CD4-positive, alpha-beta T cell treated with Interferon alpha-2 for 1 hour (primary cell): Measurements from ENCODE around the gene LYG2.
"Not testable (repeated sequence)": the region's sequence is repeated elsewhere in the genome, so short reads cannot be mapped to it uniquely, and the experiment has no call there.

ENCODE experiments used
- DNase-seq, 2 donors: peaks; one replicate each; pipeline ENCODE4 v3.0.0-alpha.2; 2020 to 2022

The LYG2 gene, protein sequence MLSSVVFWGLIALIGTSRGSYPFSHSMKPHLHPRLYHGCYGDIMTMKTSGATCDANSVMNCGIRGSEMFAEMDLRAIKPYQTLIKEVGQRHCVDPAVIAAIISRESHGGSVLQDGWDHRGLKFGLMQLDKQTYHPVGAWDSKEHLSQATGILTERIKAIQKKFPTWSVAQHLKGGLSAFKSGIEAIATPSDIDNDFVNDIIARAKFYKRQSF

DNA sequence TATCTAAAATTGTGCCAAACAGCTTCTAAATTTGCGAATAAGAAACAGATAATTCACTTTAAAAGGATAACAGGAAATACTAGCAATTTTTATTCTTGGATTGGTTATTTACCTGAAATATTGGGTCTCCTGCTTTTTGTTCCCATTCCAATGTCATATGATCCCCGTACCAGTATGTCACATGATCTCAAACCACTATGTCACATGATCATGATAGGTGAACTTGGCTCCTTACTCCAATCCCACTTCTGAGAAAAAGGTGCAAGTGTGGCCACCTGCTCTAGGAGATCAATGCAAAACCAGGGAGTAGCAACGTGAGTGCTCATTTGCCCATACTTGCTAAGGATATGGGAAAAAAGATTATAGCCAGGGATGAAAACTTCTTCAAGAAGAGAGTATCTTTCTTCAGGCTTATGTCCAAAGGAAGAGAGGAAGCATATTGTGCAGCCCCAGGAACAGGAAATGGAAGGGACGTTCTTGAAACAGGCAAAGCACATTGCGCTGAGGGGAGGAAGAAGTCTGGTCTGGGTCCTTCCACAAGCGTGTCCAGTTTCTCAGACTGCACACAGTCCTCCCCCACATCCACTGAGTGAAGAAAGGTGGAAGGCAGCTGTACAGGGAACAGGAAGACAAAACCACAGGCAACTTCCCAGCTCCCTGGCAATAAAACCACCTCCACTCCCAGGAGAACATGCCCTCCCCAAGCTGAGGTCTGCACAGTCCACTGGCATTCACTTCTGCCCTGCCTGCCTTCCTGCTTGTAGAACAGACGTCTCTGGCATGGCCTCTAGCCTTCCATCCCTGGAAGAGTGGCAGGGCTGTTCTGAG, at the start of gene LYG2:
Gene LYG2 (minus strand): TSS at position 176 of the 828 bp plus-strand sequence. CDS start 1,406 bp downstream, outside the sequence.
- no peak for DNase-seq

DNA sequence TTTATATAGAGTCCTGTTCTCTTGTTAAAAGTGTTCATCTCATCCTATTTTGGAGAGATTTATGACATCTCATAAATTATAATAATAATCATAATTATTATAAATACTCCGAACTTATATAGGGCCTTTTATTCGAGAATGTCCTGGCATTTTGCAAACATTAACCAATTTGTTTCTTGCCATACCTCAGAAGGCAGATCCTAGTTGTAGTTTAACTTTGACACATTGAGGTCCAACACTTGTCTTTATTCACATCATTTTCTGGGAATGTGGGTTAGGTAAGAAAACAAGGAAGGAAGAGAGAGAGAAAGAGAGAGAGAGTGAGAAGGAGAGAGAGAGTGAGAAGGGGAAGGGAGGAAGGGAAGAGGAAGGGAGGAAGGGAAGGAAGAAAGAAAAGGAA, 45.6 kb upstream of the LYG2 start, which contains the start of gene LYG1:
Gene LYG1 (minus strand): TSS at position 101 of the 400 bp plus-strand sequence. CDS start 5,527 bp downstream, outside the sequence.
- not testable (repeated sequence) for DNase-seq

DNA sequence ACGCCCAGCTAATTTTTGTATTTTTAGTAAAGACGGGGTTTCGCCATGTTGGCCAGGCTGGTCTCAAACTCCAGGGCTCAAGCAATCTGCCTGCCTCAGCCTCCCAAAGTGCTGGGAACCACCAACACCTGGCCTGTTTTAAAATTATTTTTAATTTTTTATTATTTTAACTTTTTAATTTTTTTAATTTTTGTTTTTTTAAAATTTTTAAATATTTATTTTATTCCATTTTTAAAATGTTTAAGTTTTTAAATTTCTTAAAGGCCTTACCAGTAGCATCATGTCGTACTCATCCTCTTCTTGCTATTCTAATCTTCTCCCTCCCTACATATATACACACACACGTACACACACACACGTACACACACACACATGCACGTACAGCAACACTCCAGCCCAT, 44.1 kb upstream of the LYG2 start:
- DNase-seq: no peak

DNA sequence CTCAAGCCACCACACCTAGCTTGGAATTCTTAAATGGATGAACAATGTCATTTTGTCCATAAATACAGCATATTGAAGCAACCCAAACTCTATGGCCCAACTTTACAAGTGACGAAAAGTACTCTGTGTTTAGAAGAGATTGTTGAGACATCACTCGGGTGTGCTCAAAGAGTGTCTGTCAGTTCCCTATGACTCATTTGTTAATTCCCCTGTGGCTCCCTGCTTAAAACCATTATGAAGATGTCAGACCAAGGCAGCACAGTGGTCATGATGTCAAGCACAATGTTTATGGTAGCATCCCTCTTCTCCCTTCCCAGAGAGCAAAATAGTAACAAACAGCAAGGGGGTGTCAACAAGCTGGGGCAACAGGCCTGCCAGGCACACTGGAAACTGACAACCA, 42.5 kb upstream of the LYG2 start:
- no peak for DNase-seq

DNA sequence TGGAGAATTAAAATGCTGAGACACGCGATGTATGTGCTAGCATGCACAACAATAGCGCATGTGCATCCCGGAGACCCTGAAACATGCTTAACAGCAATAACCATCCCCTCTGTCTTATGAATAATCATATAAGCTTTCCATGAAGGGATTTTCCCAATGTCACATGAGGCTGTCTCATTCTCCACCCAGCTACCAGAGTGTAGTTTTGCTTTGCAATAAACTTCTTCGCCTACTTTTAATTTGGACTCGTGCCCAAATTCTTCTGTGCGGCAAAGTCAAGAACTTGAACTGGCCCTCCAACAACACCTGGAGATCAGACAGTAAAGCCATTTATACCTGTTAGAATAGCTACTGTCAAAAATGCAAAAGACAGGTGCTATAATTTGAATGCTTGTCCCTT, 30.1 kb upstream of the LYG2 start:
- DNase-seq: no peak

DNA sequence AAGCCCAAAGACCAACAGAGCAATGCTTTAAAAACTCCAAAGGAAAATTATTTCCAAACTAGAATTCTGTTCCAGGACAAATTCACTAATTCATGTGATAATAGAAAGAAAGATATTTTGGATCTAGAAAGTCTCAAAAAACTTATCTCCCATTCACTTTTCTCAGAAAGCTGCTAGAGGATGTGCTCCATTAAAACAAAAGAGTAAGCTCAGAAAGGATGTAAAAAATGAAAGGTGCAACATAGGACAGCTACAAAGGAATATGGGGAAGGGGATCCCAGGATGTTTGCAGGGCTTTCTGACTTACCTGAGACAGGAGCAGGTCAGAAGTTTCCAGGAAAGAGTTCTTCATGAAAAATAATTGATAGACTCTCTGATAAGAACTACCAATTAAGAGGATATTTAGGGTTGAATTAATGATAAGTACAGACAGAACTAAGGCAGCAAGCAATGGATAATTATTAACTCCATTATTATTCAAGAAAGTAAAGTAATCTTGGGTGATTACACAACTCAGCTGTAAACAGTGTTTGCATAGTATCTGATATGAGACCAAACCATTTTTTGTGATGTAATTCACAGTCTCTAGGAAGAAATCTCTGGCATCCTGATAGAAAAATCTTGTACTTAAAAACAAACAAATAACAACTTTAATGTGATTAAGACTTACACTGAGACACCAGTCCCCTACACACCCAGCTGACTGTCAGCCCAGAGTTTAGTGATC, 24.7 kb upstream of the LYG2 start:
- DNase-seq: no peak

DNA sequence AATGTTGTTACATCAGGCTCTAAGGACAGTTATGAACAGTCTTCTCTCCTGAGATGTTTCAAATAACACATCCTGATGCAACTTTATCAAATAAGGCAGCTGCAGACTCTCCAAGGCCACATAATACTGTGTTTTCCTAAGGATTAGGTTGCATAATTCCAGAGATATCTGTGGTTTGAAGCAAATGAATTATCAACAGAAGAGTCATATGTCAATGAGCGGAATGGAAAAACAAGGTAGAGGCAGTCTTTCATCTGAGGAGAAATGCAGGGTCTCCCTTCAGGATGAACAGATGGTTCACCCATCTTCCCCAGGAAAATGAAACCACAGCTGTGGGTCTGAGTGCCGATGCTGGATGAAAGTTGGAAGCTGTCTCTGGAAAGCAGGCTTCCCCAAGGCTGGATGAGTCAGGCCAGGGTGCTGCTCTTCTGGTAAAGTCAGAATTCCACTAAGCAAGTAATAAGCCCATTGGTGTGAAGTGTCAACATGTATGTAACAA, 23.4 kb upstream of the LYG2 start:
- DNase-seq: no peak

DNA sequence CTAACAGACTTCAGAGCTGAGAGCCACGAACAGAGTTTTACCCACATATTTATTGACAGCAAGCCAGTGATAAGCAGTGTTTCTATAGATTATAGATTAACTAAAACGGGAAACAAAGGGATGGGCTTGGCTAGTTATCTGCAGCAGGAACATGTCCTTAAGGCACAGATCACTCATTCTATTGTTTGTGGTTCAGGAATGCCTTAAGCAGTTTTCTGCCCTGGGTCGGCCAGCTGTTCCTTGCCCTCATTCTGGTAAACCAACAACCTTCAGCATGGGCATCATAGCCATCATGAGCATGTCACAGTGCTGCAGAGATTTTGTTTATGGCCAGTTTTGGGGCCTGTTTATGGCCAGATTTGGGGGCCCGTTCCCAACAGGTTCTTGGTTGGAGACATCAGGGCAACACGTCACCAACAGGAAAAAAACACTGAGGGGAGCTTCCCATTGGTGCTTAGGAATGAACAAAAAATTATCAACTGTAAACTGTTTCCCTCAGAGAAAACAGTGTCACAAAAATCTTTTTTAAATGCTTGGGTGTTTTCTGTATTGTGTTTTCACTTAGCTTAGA, 22.8 kb upstream of the LYG2 start:
- not testable (repeated sequence) for DNase-seq

DNA sequence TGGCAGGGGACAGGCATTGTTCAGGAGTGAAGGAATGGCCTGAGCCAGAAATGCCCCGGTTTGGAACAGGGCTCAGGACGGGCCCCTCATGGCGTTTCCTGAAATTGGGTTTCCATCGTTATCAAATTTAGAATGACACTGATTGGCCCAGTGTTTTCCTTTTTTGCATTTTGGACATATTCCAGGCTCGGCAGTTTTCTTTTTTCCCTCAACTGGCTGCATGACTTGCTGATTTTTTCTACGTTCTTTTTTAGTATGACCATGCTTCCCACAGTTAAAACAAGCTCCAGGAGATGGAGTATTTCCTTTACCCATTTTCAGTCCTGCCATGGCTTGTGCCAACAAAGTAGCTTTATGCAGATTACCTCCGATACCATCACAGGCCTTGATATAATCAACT, 20.4 kb upstream of the LYG2 start:
- no peak for DNase-seq

DNA sequence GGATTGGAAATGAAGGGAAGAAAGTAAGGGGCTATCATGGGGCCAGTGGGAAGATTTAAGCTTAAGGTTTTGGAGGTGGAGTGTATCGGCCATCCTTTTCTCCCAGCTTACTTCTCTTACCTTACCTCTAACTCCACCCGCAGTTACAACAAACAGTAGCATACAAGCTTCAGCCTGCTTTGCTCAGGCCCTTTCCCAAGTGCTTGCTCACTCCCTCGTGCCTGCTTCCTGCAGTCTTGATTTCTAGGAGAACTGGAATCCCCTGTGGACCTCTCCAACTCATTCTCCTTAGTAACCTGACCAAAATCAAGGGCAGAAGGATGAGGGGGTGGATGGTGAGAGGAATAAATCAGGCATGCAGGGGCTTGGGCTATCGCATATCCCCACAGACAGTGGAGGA, 5.8 kb upstream of the LYG2 start:
- no peak for DNase-seq

DNA sequence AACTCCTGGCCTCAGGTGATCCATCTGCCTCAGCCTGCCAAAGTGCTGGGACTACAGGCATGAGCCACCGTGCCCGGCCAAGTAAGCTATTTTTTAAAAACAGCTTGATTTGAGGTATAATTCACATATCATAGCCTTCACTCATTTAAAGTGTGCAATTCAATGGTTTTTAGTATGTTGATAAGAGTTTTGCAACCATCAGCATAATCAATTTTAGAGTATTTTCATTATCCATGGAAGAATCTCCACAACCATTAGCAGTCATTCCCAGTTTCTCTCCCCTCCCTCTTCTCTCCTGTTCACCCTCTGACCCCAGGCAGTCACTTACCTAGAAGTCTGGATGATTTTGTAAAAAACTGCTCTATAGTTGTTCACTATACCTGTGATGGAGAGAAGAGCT, 4.7 kb upstream of the LYG2 start:
- no peak for DNase-seq

DNA sequence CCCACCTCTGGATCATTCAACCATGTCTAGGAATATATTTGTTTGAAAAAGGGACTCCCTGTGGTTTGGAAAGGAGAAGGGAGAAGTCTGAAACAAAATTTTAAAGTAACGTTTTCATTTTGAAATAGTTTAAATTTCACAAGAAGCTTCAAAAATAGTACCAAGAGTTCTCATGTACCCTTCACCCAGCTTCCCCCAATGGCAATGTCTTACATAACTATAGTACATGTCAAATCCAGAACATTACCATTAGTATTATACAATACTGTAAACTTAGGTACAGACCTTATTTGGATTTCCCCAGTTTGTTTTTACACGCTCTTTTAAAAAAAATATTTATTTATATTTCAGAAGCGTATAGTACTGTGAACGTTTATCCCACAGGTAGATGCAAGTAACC, 4.0 kb upstream of the LYG2 start:
- no peak for DNase-seq

DNA sequence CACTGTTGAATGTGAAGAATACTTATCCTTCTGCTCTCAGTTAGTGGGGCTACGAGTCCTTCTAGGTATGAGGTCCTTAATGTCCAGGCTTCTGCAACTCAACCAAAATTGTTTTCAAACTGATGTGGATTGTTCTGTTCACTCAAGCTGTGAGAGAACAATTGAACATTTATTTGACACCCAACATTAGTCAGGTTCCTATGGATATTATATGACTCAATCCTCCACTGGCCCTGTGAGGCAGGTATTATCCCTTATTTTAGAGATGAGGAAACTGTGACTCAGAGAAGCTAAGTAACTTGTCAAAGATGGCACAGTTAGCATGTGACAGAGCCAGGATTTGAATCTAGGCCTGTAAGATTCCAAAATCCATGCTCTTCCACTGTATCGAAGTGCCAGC, 1.2 kb upstream of the LYG2 start:
- no peak for DNase-seq

DNA sequence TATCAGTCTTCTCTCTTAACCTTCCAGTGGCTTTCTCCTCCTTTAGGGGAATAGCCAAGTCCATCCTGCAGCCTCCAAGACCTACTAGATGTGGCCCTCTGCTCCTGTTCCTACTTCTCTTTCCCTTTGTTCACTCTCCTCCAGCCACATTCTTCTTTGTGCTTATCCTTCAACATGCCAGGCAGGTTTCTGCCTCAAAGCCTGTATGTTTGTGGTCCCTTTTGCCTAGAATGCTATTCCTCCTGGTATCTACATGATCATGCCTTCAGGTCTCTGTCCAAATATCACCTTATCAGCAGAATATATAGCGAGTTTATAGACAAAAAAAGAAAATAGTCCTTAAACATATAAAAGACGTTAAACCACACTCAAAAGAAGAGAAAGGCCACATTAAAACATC, 5.5 kb downstream of the LYG2 start:
- no peak for DNase-seq

DNA sequence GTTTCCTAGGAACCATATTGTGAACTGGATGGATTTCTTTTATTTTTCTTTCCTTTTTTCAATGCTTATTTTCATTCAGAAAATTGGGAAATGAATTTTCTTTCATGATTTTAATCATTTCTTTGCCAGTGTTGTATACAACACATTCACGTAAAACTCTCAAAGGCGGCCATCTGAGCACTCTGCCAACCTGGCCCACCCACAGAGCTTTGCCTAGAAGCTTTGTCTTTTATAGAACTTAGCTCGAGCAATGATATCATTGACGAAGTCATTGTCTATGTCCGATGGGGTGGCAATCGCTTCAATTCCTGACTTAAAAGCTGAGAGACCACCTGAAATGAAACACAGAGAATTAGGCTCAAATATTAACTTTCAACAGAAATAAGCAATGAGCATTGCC, 13.3 kb downstream of the LYG2 start:
- DNase-seq: no peak

DNA sequence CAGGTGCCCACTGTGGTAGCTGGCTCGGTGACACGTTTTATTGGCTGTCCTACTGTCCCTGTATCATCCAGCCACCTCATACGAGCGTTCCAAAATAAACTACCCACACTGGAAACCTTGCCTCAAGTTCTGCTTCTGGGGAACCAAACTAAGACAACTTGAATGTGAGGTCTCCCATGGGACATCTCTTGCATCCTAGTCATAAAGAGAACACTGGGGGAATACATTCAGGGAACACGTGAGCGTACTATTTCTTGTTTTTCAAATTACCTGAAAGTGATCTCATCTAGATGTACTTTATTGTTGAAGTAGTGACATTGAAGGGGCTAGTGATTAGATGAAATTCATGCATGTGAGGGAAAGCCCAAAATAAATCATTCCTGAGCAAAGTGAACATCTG, 15.0 kb downstream of the LYG2 start:
- no peak for DNase-seq

DNA sequence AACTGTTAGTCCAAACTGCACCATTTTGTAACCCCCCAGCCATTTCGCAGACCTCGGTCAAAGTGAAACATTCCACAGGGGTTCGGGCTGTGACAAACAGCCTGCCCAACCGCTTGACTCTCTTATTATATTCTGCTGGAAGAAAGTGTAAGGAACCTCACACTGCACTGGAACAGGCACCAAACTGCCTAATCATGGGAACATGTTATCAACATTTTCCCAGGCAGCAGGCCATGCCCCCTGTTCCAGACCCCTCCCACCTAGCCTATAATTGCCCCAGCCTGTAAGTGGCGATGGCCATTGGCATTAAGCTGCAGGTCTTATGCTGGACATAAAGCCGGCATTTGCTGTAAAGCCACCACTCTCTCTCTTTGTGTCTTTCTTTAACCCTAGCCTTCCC, 16.9 kb downstream of the LYG2 start:
- no peak for DNase-seq

DNA sequence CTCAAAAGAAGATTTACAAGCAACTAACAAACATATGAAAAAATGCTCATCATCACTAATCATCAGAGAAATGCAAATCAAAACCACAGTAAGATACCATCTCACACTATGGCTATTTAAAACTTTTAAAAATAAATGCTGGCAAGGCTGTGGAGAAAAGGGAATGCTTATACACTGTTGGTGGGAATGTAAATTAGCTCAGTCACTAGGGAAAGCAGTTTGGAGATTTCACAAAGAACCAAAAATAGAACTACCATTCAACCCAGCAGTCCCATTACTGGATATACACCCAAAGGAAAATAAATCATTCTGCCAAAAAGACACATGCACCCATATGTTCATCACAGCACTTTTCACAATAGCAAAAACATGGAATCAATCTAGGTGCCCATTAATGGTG, 22.3 kb downstream of the LYG2 start:
- DNase-seq: not testable (repeated sequence)

DNA sequence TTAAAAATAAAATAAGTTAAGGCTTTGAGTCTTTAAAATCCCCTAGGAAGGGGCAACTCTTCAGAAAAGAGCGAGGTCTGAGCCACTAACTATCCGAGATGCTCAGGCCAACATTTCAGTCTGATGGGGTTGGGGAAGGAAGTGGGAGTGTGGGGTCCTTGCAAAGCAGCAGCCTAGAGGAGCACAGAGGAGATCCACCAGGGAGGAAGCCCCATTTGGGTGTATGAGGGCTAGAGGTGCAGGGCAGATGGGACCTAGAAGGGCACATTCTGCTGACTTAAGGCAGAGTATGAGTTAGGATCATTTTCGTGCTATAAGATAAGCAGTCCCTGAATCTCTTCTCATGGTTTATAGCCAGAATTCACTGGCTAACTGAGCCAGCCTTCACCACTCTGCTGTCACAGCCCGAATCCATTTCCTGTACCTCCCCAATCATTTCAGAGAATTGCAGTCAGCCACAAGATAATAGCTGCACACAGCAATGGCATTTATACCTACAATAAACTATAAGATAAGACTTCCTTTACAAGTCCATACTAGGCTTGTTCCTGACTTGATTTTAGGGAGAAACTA, 37.5 kb downstream of the LYG2 start:
- DNase-seq: no peak

DNA sequence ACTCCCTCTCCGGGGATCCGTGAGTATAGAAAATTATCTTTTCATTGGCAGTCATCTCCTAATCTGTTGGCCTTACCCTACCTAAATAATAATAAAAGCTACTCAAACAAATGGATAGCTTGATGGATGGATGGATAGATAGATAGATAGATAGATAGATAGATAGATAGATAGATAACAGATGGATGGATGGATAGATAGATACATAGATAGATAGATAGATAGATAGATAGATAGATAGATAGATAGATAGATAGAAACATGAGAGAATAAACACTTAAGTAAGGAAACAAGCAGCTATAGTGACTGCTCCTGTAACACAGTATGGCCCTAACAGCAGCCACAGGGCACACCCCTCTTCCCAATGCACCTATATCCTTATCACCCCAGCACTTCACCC, 39.4 kb downstream of the LYG2 start:
- no peak for DNase-seq

DNA sequence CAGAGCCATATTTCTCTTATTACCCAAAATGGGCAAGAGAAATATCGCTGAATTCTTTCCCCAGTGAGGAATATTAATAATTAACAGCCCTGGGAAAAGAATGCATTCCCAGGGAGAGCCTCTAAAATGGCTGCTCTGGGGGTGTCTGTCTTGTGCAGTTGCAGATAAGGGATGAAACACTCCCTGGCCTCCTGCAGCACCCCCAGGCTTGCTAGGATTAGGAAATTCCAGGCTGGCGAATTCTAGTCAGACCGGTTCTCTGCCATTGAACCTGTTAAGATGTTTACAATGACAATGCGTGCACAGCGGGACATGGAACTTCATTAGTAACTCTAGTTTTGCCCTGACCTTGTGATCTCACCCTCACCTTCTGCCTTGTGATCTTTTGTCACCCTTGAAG, 50.0 kb downstream of the LYG2 start:
- no peak for DNase-seq

DNA sequence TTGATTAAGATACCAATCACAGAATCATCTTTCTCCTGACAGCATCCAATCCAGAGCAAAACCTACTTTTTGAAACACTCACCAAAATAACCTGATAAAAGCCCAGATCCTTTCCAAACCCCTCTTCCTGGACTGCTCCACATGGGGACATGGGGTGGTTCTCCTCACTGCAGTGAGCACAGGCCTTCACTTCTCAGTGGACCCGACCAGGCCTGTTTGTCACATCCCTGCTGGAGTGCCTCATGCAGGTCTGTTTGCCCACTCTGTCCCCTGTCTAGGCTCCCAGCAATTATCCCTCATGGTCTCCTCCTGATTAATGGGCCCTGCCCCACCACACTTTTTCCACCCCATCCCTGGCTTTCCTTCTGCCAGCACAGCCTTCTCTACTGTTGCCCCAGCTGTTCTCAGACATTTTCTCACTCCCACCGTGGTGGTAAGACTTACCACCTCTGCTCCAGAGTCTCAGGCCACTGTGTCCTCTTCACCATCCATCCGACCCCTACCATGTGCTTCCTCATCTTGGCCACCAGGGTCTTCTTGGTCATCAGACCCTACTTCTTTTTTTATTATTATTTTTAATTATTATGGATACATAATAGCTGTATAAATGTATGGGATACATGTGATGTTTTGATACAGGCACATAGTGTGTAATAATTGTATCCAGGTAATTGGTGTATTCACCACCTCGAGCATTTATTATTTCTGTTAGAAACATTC, 53.3 kb downstream of the LYG2 start:
- no peak for DNase-seq
